ENCODE data around the gene ZNF836.

The ZNF836 gene

DNA sequence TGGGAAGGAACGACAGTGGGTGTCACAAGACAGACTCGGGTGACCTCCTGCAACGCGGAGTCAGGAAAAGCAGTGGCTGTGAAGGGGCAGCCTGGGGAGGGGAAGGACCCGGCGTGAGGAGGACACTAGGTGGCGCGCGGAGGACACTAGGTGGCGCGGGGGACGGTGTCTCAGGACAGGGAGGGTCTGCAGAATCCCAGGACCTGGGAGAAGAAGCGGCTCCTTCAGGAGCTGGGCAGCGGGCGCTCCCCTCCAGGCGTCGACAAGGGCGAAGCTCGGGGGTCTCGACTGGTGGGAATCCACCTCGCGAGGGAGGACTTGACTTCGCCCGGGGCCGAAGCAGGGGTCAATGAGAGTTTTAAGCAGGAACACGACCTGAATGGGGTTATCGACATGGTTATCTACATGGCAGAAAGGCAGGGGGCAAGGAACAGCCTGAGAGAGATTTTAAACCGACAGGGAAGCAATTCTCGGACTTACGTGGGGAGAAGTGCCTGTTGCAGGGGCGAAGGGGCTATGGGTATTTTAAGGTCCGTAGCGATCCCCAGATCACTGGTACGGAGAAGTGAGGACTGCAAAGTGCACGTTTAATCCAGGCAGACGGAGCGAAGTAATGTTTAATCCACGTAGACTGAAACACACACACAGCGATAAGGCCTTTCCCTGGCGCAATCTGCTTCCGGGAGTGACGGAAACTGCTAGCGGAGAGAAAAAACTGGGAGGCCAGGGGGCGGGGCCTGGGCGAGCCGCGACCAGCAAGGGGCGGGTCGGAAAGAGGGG is 32.0 kb downstream of the ZNF836 start, which contains the start of gene ZNF616:
ZNF616 (minus strand) TSS at position 687 of the 780 bp plus-strand sequence. CDS start 9,426 bp downstream, outside the sequence.
- Histone ChIP-seq H3K4me3 (replicated peaks; ENCODE audit: insufficient read depth, low read length) (peak within 1 kb of the TSS; percentile 81), H3K27ac (replicated peaks) (peak within 1 kb of the TSS; percentile 95)
- TF ChIP-seq, protein P1, sequence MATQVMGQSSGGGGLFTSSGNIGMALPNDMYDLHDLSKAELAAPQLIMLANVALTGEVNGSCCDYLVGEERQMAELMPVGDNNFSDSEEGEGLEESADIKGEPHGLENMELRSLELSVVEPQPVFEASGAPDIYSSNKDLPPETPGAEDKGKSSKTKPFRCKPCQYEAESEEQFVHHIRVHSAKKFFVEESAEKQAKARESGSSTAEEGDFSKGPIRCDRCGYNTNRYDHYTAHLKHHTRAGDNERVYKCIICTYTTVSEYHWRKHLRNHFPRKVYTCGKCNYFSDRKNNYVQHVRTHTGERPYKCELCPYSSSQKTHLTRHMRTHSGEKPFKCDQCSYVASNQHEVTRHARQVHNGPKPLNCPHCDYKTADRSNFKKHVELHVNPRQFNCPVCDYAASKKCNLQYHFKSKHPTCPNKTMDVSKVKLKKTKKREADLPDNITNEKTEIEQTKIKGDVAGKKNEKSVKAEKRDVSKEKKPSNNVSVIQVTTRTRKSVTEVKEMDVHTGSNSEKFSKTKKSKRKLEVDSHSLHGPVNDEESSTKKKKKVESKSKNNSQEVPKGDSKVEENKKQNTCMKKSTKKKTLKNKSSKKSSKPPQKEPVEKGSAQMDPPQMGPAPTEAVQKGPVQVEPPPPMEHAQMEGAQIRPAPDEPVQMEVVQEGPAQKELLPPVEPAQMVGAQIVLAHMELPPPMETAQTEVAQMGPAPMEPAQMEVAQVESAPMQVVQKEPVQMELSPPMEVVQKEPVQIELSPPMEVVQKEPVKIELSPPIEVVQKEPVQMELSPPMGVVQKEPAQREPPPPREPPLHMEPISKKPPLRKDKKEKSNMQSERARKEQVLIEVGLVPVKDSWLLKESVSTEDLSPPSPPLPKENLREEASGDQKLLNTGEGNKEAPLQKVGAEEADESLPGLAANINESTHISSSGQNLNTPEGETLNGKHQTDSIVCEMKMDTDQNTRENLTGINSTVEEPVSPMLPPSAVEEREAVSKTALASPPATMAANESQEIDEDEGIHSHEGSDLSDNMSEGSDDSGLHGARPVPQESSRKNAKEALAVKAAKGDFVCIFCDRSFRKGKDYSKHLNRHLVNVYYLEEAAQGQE (IDR thresholded peaks at IDR 0.05; ENCODE audit: insufficient replicate concordance, low read depth) = no peak
- TF ChIP-seq, protein P2, sequence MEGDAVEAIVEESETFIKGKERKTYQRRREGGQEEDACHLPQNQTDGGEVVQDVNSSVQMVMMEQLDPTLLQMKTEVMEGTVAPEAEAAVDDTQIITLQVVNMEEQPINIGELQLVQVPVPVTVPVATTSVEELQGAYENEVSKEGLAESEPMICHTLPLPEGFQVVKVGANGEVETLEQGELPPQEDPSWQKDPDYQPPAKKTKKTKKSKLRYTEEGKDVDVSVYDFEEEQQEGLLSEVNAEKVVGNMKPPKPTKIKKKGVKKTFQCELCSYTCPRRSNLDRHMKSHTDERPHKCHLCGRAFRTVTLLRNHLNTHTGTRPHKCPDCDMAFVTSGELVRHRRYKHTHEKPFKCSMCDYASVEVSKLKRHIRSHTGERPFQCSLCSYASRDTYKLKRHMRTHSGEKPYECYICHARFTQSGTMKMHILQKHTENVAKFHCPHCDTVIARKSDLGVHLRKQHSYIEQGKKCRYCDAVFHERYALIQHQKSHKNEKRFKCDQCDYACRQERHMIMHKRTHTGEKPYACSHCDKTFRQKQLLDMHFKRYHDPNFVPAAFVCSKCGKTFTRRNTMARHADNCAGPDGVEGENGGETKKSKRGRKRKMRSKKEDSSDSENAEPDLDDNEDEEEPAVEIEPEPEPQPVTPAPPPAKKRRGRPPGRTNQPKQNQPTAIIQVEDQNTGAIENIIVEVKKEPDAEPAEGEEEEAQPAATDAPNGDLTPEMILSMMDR (IDR thresholded peaks at IDR 0.05; ENCODE audit: insufficient read depth, low read length) = peak; percentile 28
- TF ChIP-seq SPI1 (IDR thresholded peaks at IDR 0.05; ENCODE audit: borderline replicate concordance, low read depth) (no peak), POLR2AphosphoS5 (IDR thresholded peaks at IDR 0.05; ENCODE audit: low read depth) (peak; percentile 84), GABPA (IDR thresholded peaks at IDR 0.05; ENCODE audit: low read depth) (peak; percentile 97)

DNA sequence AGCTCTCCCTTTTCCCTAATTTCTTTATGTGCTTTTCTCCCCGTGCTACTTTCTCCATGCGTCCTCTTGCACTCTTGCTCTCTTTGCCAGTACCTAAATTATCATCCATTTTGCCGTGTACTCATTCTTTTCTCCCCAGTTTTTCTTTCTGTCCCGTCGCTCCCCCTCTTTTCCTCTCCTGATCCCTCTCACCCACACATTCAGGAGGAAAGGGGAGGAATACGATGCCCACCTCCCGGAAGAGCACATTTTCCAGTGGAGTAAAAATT is 32.5 kb downstream of the ZNF836 start:
- Histone ChIP-seq H3K27me3 (ENCODE audit: insufficient read depth, poor library complexity, severe bottlenecking) (no peaks in the 10 kb centered on the region), H3K4me3 (replicated peaks; ENCODE audit: insufficient read depth, low read length) (peak overlapping the region; percentile 81), H3K27ac (replicated peaks) (peak overlapping the region; percentile 95)
- TF ChIP-seq, protein P1 (IDR thresholded peaks at IDR 0.05; ENCODE audit: insufficient replicate concordance, low read depth) = peak; percentile 54
- TF ChIP-seq GABPA (IDR thresholded peaks at IDR 0.05; ENCODE audit: low read depth) (no peak), POLR2AphosphoS5 (IDR thresholded peaks at IDR 0.05; ENCODE audit: low read depth) (no peak; the same call in 1 of the 2 replicates), SPI1 (IDR thresholded peaks at IDR 0.05; ENCODE audit: borderline replicate concordance, low read depth) (no peak)
- TF ChIP-seq, protein P2 (IDR thresholded peaks at IDR 0.05; ENCODE audit: insufficient read depth, low read length) = no peak
- no peak for DNase-seq (ENCODE audit: low read depth in 1 of 2, low spot score in 1 of 2)

More for the DNA sequence above, 32.0 kb downstream of the ZNF836 start, which contains the start of gene ZNF616:
- DNase-seq (ENCODE audit: low read depth in 1 of 2, low spot score in 1 of 2) = peak; percentile 89 to 97
- H3K27me3 ChIP-seq (ENCODE audit: insufficient read depth, poor library complexity, severe bottlenecking) = no peaks in the 10 kb centered on the region

DNA sequence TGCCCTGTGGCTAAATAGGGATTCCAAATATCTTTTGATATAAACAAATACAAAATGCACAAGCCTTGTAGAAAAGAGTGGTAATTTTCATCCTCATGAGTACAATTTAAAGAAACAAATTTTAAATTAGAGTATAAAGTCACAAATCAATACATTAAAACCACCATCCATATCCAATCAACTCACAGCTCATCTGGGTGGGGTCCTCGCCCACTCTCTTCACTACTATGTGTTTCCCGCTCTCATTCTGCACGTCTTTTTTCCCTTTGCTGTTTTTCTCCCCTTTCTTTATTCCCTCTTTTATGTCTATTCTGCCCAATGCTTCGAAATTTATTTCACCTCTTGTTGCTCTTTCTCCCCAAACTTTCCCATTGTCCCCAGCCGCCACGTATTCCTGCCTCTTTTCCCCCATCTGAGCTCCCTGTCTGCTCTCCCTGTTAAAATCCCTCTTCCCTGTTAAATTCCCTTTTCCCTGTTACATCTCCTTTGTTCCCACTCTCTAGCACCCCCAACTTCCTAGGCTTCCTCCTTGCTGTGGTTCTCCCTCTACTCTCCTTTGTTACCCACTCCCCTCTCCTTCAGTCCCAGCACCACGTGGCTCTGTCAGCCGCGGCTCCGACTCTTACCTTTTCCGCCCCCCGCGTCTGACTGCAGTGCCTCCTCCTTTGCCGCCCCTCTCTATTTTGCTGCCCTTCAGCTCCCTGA is 33.0 kb downstream of the ZNF836 start:
- Histone ChIP-seq H3K27ac (replicated peaks) (peak overlapping the region; percentile 95), H3K27me3 (ENCODE audit: insufficient read depth, poor library complexity, severe bottlenecking) (no peaks in the 10 kb centered on the region), H3K4me3 (replicated peaks; ENCODE audit: insufficient read depth, low read length) (peak overlapping the region; percentile 81)
- TF ChIP-seq POLR2AphosphoS5 (IDR thresholded peaks at IDR 0.05; ENCODE audit: low read depth) = 0 out of 2 replicates have a peak, but pooled peaks have one; percentile 20
- TF ChIP-seq GABPA (IDR thresholded peaks at IDR 0.05; ENCODE audit: low read depth) = no peak
- TF ChIP-seq SPI1 (IDR thresholded peaks at IDR 0.05; ENCODE audit: borderline replicate concordance, low read depth) = no peak
- TF ChIP-seq, protein P1 (IDR thresholded peaks at IDR 0.05; ENCODE audit: insufficient replicate concordance, low read depth) = no peak
- TF ChIP-seq, protein P2 (IDR thresholded peaks at IDR 0.05; ENCODE audit: insufficient read depth, low read length) = no peak
- peak; percentile 20 to 51 for DNase-seq (ENCODE audit: low read depth in 1 of 2, low spot score in 1 of 2)
